ENCODE measurements around the gene TRIM38. TPM values are rescaled to one million over a fixed set of nuclear protein-coding genes. Genes with fewer than 3 reads are reported as not detected.

TRIM38 gene
- total RNA-seq, 1 donor from 2014 or later: 15.8 TPM

DNA sequence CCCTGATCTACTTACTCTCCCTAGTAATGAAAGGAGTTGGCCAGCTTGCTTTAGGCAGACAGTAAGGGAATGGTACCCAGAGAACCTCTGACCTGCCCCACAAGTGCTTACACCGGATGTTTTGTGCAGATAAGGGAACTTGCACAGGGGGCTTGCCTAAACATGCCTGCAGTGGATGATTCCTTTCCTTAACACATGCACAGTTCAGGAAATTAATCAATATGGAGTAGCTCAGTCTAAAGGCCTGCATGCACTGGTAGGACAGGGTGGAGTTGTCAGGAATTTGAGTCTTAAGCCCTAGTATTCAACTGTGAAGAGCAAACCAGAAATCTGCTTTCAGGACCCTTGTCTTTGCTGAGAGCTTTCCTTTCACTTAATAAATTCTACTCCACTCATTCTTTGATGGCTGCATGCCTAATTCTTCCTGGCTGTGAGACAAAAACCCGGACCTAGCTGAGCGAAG is 3.9 kb upstream of the TRIM38 start:
- H3K27me3 Mint-ChIP-seq (ENCODE audit: low read depth): no peaks in the 10 kb centered on the region
- H3K4me3 Mint-ChIP-seq: no peak overlapping the region
- H3K27ac Mint-ChIP-seq: no peak overlapping the region
- H3K9me3 Mint-ChIP-seq: peaks cover 28% of the 10 kb centered on the region
- H3K4me1 Mint-ChIP-seq: peaks cover 29% of the 10 kb centered on the region
- TF ChIP-seq, protein P1, sequence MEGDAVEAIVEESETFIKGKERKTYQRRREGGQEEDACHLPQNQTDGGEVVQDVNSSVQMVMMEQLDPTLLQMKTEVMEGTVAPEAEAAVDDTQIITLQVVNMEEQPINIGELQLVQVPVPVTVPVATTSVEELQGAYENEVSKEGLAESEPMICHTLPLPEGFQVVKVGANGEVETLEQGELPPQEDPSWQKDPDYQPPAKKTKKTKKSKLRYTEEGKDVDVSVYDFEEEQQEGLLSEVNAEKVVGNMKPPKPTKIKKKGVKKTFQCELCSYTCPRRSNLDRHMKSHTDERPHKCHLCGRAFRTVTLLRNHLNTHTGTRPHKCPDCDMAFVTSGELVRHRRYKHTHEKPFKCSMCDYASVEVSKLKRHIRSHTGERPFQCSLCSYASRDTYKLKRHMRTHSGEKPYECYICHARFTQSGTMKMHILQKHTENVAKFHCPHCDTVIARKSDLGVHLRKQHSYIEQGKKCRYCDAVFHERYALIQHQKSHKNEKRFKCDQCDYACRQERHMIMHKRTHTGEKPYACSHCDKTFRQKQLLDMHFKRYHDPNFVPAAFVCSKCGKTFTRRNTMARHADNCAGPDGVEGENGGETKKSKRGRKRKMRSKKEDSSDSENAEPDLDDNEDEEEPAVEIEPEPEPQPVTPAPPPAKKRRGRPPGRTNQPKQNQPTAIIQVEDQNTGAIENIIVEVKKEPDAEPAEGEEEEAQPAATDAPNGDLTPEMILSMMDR (IDR thresholded peaks at IDR 0.05; ENCODE audit: unreplicated experiment): no peak
- peaks cover 1% of the 10 kb centered on the region for H3K36me3 Mint-ChIP-seq
- no peak for DNase-seq (ENCODE audit: low spot score in 2 of 2, unreplicated experiment in 2 of 2)

DNA sequence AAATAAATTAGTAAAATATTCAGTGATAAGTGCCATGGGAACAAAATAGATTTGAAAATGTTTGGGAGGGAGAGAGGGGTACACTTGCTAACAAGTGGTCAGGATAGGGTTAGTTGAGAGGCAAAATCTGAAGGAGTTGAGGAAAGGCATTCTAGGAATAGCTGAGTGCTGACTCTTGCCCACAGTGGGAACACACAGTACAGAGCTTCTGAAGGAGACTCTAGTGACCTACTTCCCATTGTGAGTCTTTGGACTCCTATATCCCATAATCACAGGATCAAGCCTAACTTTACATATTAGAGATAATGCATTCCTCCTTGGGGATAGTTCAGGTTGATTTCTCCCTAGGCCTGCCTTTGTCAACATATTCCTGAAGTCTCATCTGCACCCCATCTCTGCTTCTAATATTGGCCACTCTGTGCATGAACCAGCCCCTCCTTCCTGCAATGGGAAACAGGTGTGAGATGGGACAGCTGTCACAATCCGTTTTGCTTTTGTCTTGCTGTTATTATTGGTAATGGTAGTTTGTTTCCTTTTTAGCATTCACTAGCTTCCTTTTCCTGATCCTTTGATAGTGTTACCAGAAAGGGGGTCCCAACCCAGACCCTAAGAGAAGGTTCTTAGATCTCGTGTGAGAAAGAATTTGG is 2.6 kb upstream of the TRIM38 start:
- Mint-ChIP-seq H3K4me3 (no peak overlapping the region), H3K36me3 (peaks cover 4% of the 10 kb centered on the region), H3K27me3 (ENCODE audit: low read depth) (no peaks in the 10 kb centered on the region), H3K9me3 (peaks cover 28% of the 10 kb centered on the region), H3K27ac (no peak overlapping the region), H3K4me1 (peaks cover 36% of the 10 kb centered on the region)
- no peak for DNase-seq (ENCODE audit: low spot score in 2 of 2, unreplicated experiment in 2 of 2)
- TF ChIP-seq, protein P1 (IDR thresholded peaks at IDR 0.05; ENCODE audit: unreplicated experiment): no peak

DNA sequence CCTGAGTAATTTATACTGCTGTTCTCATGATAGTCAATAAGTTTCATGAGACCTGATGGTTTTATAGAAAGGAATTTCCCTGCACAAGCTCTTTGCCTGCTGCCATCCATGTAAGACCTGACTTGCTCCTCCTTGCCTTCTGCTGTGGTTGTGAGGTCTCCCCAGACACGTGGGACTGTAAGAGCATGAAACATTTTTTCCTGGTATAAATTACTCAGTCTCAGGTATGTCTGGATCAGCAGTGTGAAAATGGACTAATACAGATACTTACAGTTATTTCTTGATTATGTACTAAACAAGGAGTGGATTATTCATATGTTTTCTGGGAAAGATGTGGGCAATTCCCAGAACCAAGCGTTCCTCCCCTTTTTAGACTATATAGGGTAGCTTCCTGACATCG is 1.9 kb upstream of the TRIM38 start:
- Mint-ChIP-seq H3K4me1 (peaks cover 36% of the 10 kb centered on the region), H3K27me3 (ENCODE audit: low read depth) (no peaks in the 10 kb centered on the region), H3K27ac (no peak overlapping the region), H3K36me3 (peaks cover 4% of the 10 kb centered on the region), H3K9me3 (peaks cover 28% of the 10 kb centered on the region), H3K4me3 (no peak overlapping the region)
- TF ChIP-seq, protein P1 (IDR thresholded peaks at IDR 0.05; ENCODE audit: unreplicated experiment): no peak
- DNase-seq (ENCODE audit: low spot score in 2 of 2, unreplicated experiment in 2 of 2): no peak

DNA sequence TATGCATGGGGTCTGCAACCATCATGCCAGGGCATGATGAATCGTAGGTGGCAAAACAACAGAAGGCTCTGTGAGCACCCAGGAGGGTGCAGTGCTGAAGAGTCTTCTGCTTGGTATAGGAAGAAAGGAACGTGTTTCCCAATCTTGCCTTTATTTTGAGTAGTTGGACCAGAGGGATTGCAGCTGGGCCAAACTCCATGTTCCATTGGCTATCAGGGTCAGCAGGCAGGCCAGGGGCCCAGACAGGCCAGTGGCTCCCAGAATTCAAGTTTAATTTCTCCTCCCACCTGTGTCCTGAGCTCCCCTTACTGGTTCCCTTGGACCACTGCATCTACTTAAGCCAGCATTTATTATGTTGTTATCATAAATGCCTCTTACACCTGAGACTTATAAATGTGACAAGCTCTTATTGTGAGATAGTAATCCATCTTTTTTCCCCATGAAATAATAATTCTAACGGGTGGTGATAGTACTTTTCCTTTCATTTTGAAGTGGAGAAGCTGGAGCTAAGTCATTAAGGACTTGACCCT is 918 bp upstream of the TRIM38 start:
- peak overlapping the region; percentile 99 for H3K27ac Mint-ChIP-seq
- H3K4me3 Mint-ChIP-seq: peak overlapping the region; percentile 87
- TF ChIP-seq, protein P1 (IDR thresholded peaks at IDR 0.05; ENCODE audit: unreplicated experiment): no peak
- DNase-seq (ENCODE audit: low spot score in 2 of 2, unreplicated experiment in 2 of 2): no peak
- no peaks in the 10 kb centered on the region for H3K27me3 Mint-ChIP-seq (ENCODE audit: low read depth)
- H3K9me3 Mint-ChIP-seq: peaks cover 28% of the 10 kb centered on the region
- peaks cover 36% of the 10 kb centered on the region for H3K4me1 Mint-ChIP-seq
- peaks cover 11% of the 10 kb centered on the region for H3K36me3 Mint-ChIP-seq

DNA sequence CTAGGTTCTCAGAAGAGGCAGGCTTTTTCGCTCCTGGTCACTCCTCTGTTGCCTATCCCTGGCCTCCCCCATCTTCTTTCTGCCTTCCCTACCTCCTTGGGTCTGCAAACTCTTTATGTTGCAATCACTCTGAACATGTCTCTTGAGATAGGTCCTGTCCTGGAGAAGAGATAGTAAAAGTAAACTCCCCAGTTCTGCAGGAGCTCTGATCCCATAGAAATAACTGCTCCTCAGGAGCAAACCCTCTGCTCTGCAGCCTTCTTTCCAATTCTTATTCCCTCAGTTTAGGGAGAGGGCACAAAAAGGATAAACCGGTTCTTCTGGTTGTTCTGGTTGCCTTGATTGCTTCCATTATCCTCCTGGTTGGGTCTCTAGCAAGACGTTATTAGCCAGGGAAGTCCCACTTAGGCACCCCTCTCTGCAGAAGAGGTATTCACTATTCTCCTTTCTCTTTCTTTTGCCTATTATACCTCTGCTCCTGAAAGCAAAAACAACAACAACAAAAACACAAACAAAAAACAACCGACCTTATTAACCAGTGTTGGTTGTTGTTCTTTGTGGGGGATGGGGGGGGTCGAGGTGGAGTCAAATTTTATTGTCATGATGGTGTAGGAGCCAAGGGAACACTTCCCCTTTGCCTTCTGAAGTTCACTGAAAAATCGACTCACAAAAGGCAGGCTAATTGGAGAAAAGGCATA is 973 bp downstream of the TRIM38 start:
- H3K27ac Mint-ChIP-seq: peak overlapping the region; percentile 92
- TF ChIP-seq, protein P1 (IDR thresholded peaks at IDR 0.05; ENCODE audit: unreplicated experiment): no peak
- DNase-seq (ENCODE audit: low spot score in 2 of 2, unreplicated experiment in 2 of 2): no peak
- H3K36me3 Mint-ChIP-seq: peaks cover 26% of the 10 kb centered on the region
- peak overlapping the region; percentile 87 for H3K4me3 Mint-ChIP-seq
- H3K9me3 Mint-ChIP-seq: peaks cover 22% of the 10 kb centered on the region
- no peaks in the 10 kb centered on the region for H3K27me3 Mint-ChIP-seq (ENCODE audit: low read depth)
- H3K4me1 Mint-ChIP-seq: peaks cover 45% of the 10 kb centered on the region
